OCI-LY1 (cell line): ENCODE results near the gene CNST.
"Not testable (repeated sequence)": the region's sequence is repeated elsewhere in the genome, so short reads cannot be mapped to it uniquely, and the experiment has no call there.

ENCODE experiments used
- H2AFZ ChIP-seq: fragments of 200-600 bp; sonication (generic), shearing (Covaris generic); 2 replicates; pipeline ENCODE4 v1.6.0; 2014; ENCODE audit warnings: antibody characterized with exemption, mild to moderate bottlenecking, low read length
- H3F3A ChIP-seq: fragments of 200-600 bp; sonication (generic), shearing (Covaris generic); 2 replicates; pipeline ENCODE4 v1.6.0; 2014; ENCODE audit warnings: mild to moderate bottlenecking, antibody characterized with exemption, low read length, moderate library complexity; ENCODE audit not compliant: insufficient read depth
- H3K27ac ChIP-seq: fragments of 200-600 bp; sonication (generic); 2 replicates; pipeline ENCODE4 v1.5.1; 2014; ENCODE audit warnings: low read length, mixed run types, mild to moderate bottlenecking, low read depth; ENCODE audit not compliant: poor library complexity, severe bottlenecking
- H3K27me3 ChIP-seq: fragments of 200-600 bp; sonication (generic); 2 replicates; pipeline ENCODE4 v1.6.0; 2014; ENCODE audit warnings: antibody characterized with exemption, mild to moderate bottlenecking, low read length, moderate library complexity; ENCODE audit not compliant: insufficient read depth
- H3K36me3 ChIP-seq: fragments of 200-600 bp; sonication (generic); 2 replicates; pipeline ENCODE4 v1.6.1; 2014; ENCODE audit warnings: mild to moderate bottlenecking, antibody characterized with exemption, low read length, moderate library complexity, mixed read lengths; ENCODE audit not compliant: insufficient read depth
- H3K4me1 ChIP-seq: fragments of 200-600 bp; sonication (generic); 2 replicates; pipeline ENCODE4 v1.5.1; 2014; ENCODE audit warnings: mild to moderate bottlenecking, low read length, moderate library complexity; ENCODE audit not compliant: insufficient read depth, severe bottlenecking
- H3K4me2 ChIP-seq: fragments of 200-600 bp; sonication (generic), shearing (Covaris generic); 2 replicates; pipeline ENCODE4 v1.6.1; 2014; ENCODE audit warnings: low read length
- H3K4me3 ChIP-seq: fragments of 200-600 bp; sonication (generic); 2 replicates; pipeline ENCODE4 v1.5.1; 2014; ENCODE audit warnings: low read length, low read depth, mild to moderate bottlenecking, mixed read lengths; ENCODE audit not compliant: poor library complexity, severe bottlenecking
- H3K79me2 ChIP-seq: fragments of 200-600 bp; shearing (Covaris generic); 2 replicates; pipeline ENCODE4 v1.6.1; 2016; ENCODE audit warnings: mixed run types, low read length, mixed read lengths; ENCODE audit not compliant: insufficient read depth
- H3K9ac ChIP-seq: fragments of 200-600 bp; sonication (generic), shearing (Covaris generic); 2 replicates; pipeline ENCODE4 v1.6.1; 2014; ENCODE audit warnings: mild to moderate bottlenecking, low read length, mixed read lengths
- H3K9me2 ChIP-seq: fragments of 200-600 bp; sonication (generic), shearing (Covaris generic); 2 replicates; pipeline ENCODE4 v1.6.1; 2014; ENCODE audit warnings: low read depth, mild to moderate bottlenecking, low read length, mixed read lengths
- H3K9me3 ChIP-seq: fragments of 200-600 bp; shearing (Covaris generic); 2 replicates; pipeline ENCODE4 v1.6.1; 2014; ENCODE audit warnings: low read length, mixed read lengths
- H4K20me1 ChIP-seq: fragments of 200-600 bp; sonication (generic), shearing (Covaris generic); 2 replicates; pipeline ENCODE4 v1.6.0; 2016; ENCODE audit warnings: mild to moderate bottlenecking, low read length; ENCODE audit not compliant: insufficient read depth
- CTCF ChIP-seq: fragments of 200-600 bp; sonication (generic), shearing (Covaris generic); IDR thresholded peaks from 2 replicates; pipeline ENCODE4 v1.5.1; 2017; ENCODE audit warnings: mild to moderate bottlenecking, antibody characterized with exemption, low read length, moderate library complexity, mixed read lengths
- EZH2 ChIP-seq: fragments of 200-600 bp; sonication (generic), shearing (Covaris generic); IDR thresholded peaks from 2 replicates; pipeline ENCODE4 v1.8.0; 2017; ENCODE audit warnings: borderline replicate concordance, mixed run types, mild to moderate bottlenecking, antibody characterized with exemption, low read length, moderate library complexity, mixed read lengths

CNST gene

GRCh38 chr1:246711548-246712003 is 145.3 kb downstream of the CNST start:
- no peaks in the 10 kb centered on the region for H3K4me1 ChIP-seq
- no peak overlapping the region for H2AFZ ChIP-seq
- no peaks in the 10 kb centered on the region for H3K9me2 ChIP-seq
- H3K4me3 ChIP-seq: no peak overlapping the region
- TF ChIP-seq EZH2: no peak
- no peak for TF ChIP-seq CTCF
- H3K79me2 ChIP-seq: no peaks in the 10 kb centered on the region
- no peak overlapping the region for H3K4me2 ChIP-seq
- no peaks in the 10 kb centered on the region for H3F3A ChIP-seq
- H3K27ac ChIP-seq: no peak overlapping the region
- no peaks in the 10 kb centered on the region for H3K9me3 ChIP-seq
- no peaks in the 10 kb centered on the region for H4K20me1 ChIP-seq
- no peak overlapping the region for H3K9ac ChIP-seq
- no peaks in the 10 kb centered on the region; the same call in 1 of the 2 replicates for H3K27me3 ChIP-seq
- H3K36me3 ChIP-seq: no peaks in the 10 kb centered on the region; the same call in 1 of the 2 replicates

GRCh38 chr1:246712428-246712827 is 146.2 kb downstream of the CNST start:
- not testable (repeated sequence) for H4K20me1 ChIP-seq, H3F3A ChIP-seq, H3K4me1 ChIP-seq, H3K9me2 ChIP-seq, H3K27ac ChIP-seq, H3K4me3 ChIP-seq, H2AFZ ChIP-seq, H3K9ac ChIP-seq, H3K79me2 ChIP-seq, H3K4me2 ChIP-seq, H3K9me3 ChIP-seq, H3K27me3 ChIP-seq, H3K36me3 ChIP-seq
